ENCODE results near the gene CPED1.

- no peak for TF ChIP-seq POLR2AphosphoS5 (IDR thresholded peaks at IDR 0.05; ENCODE audit: borderline replicate concordance, low read depth, low read length)
- TF ChIP-seq EZH2 (IDR thresholded peaks at IDR 0.05), result no peak
- TF ChIP-seq FOXP2 (optimal IDR thresholded peaks at IDR 0.05; ENCODE audit: control extremely low read depth, extremely low read length, insufficient read depth), result no peak
These were observed 298.5 kb downstream of the CPED1 start for GRCh38 chr7:121286742-121287734.
